GM11168 (cell line): ENCODE measurements around the gene FBXW11.

Experiments used
- in situ Hi-C: fragments of 300-500 bp; cut with MboI; formaldehyde crosslinking; loops from one replicate; pipeline ENCODE4 v1.12.0; 2022; ENCODE audit warnings: low sequenced_read_pairs; ENCODE audit not compliant: unreplicated experiment

FBXW11 gene

DNA sequence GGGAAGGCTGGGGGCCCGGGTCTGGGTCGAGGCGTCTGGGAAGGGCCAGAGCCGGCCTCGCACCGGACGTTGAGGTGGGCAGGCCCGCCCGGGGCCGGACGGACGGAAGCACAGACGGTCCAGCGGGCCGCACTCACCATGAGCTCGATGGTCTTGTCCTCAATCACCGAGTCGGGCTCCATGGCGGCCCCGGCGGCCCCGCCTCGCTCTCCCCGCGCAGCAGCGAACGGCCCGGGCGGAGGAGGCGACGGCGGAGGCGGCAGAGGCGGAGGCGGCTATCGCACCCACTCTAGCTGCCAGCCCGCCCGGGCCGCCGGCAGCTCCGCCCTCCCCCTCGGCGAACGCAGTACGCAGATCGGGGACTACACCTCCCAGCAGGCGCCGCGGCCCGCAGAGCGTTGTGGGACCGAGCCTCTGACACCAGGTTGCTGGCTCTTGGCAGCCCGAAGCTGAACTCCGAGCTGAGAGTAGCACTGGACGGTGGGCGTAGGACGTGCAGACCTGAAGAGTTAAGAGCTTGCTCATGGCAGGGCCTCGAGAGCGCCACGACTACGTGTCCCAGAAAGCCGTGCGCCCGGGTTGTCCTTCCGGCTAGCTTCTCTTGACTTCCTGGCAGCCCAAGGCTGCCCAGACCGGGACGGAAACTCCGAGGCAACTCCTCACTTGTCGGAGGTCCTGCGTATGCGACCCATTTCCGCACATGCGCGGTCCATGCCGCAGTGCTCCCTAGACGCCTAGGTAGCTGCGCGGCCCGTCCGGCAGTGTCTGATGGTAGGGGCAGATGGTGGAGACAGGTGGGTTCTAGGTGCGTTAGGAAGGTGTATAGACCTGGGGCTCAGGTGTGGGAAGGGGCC lies at the start of gene FBXW11:
Gene FBXW11 (minus strand): TSS at position 318 of the 854 bp plus-strand sequence. CDS start 136 bp downstream, at position 182.
- in situ Hi-C loops, result no loop called here

DNA sequence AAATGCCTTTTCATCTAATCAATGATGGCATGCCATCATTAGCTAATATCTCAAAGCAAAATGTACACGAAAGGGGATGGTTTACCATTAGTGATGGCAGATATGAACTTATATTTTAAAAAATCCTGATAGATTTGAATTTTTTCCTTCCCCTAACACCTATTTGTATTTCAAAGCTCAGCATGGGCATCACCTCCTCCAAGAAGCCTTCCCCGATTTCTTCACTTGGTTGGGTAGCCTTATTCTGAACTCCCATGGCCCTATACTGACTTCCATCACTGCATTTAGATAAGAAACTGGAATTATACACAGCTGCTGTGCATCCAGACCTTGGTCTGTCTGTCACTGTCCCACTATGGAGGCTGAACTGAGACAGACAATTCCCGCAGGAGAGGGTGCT lies 49.6 kb upstream of the FBXW11 start:
- in situ Hi-C loops, result no loop called here

DNA sequence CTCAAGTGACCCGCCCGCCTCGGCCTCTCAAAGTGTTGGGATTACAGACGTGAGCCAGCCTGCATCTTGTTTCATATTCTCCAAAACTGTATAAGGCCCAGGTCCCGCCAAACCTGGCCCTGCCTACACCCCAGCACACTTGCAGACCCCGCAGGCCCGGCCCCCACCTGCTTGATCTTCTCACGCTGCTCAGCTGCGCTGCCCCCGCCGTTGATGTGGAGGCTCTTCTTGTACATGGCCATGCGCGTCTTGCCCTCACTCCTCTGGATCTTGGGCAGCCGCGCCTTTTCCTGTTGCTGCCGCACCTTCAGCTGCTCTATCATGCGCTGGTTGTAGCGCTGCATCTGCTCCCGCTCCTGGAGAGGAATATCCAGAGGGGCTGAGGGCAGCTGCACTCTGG lies 49.0 kb upstream of the FBXW11 start:
- in situ Hi-C loops, result no loop called here

DNA sequence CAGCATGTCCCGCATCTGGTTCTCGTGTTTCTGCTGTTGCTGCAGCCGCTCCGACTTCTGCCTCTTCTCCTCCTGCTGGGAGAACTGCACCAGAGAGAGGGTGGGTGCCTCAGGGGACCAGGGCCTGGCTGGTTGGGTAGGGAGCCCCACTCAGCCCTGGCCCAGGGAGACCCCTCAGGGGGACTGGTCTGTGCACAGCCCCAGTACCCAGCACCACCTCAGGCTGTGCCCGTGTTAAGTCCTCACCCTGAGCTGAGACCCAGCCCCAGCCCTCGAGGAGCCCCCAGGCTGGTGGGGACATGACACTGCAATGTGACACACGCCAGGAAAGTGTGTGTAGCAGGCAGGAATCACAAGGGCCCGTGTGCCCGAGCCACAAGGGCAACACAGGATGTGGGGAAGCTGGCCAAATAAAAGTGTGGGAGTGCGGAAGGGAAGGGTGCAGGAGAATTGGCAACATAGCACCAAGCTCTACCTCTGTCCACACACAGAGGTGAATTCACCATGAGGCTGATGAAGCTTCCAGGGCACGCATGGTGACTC lies 48.2 kb upstream of the FBXW11 start:
- in situ Hi-C loops, result no loop called here

DNA sequence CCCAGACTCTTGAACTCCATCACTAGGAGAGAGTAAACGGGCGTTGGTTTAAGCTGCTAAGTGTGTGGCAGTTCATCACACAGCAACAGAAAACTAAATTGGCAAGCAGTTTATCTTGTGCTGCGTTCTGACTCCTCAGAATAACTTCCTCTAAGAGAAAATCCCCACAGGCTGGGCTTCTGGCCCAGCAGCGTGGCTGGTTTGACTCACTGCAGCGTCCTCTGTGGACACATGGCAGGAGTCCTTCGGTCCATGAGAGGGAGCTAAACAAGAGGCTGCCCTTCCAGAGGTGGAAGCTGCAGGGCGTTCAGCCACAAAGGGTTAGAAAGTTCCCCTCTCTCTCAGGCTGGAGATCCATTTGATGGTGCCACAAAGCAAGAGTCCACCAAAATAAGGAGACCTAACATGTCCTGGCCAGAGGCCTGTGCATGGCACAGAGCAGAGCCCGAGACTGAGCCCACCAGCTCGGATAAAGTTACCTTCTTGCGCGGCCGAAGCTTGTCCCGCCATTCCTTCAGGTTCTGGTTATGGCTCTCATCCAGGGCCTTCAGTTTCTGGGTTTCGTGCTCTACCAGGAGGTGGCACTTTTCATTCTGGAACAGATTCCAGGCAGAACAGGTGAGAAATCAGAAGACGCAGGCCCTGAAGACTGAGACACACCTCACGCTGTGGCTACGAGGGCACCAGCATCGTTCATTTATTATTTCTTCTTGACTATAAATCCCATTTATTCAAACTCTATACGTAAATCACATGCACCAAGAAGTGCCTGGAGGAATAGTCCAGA lies 46.2 kb upstream of the FBXW11 start:
- in situ Hi-C loops, result no loop called here

DNA sequence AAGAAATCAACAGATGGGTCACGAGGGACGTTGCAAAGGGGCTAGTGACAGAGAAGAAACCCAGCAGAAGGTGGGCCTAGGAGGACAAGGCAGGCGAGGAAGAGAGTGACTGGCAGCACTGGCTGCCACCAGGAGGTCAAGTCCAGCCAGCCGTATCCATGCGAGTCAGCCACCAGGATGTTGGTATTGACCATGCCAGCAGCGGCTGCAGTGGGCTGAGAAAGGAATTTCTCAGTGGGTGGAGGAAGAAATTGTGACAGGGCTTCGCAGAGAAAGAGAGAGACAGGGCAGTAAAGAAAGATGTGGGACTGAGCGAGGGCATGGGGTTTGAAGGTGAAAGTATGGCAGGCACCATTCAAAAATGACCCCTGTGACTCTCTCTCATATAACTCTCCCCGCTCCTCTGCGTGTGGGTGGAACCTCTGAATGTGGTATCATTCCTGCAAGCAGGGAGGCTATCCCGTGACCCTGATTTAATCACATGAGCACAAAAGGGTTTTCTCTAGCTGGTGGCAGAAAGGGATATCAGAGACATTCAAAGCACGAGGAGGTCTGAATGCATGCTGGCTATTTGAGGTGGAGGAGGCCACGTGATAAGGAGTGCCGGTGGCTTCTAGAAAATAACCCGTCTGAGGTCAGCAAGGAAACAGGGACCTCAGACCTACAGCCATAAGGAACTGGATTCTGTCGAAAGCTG lies 45.4 kb upstream of the FBXW11 start:
- in situ Hi-C loops, result no loop called here

DNA sequence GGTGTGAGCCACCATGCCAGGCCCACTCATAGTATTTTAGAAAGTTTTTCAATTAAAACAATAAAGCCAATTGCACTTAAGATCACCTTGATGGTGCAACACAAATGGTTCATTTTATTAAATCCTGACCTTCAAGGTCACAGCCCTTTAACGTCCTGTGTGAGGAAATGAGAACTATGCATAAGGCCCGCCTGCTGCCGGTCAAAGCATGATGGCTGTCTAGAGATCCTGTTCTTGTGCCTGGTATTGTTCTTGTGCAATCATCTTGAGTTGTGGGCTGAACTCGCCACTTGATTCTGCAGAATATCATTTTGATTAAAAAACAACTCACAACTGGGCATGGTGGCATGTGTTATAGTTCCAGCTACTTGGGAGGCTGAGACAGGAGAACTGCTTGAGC lies 43.6 kb upstream of the FBXW11 start:
- in situ Hi-C loops, result no loop called here

DNA sequence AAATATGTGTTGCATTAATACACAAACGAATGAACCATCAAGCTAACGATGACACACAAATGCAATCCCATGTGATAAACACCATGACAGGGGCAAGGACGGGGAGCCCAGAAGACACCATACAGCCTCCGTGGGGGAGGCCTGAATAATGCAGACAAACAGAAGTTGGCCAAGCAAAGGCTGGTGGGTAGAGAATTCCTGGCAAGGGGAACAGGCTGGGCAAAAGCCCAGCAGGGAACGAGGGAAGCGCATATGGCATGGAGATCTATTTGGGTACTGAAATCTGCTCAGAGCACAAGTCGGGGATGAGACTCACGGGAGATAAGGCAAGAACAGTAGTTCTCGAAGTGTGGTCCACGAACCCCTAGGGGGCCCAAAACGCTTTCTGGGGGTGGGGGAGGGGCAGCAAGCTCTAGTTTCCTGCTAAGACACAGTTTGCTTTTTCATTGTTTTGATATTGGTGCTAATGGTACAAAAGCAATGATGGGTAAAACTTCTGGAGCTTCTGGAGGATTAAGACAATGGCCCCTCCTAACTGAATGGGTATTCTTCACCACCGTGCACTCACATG lies 42.9 kb upstream of the FBXW11 start:
- in situ Hi-C loops, result loop anchor here (25.0 kb wide), 1 partner anchor 562 kb away; no protein-coding TSS in a partner anchor

DNA sequence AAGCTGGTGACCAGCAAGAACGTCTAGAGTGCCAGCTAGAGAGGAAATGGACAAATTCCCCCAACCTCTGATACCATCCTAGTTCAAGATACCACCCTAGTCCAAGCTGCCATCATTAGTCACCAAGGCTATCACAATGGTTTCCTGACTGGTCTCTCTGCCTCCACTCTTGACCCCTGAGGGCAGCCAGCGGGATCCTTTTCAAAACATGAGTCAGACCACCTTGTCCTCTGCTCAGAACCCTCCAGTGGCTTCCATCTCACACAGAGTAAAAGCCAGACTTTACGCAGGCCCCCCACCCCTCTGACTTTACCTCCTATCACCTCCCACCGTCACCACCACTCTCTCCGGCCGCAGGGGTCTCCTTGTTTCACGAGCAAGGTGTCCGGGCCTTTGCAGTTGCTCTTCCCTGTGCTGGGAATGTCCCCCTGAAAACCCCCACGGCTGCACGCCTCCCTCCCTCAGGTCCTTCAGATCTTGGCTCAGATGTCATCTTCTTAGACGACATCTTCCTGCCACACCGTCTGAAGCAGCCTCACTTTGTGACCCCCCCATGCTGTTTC lies 42.2 kb upstream of the FBXW11 start:
- in situ Hi-C loops, result loop anchor here (25.0 kb wide), 1 partner anchor 561 kb away; no protein-coding TSS in a partner anchor

DNA sequence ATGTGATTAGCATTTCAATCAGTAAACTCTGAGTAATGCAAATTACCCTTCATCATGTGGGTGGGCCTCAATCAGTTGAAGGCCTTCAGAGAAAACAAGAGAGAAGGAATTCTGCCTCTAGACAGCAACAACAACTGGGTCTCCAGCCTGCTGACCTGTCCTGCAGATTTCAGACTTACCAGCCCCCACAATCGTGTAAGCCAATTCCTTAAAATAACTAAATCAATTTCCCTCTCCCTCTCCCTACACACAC lies 41.7 kb upstream of the FBXW11 start:
- in situ Hi-C loops, result loop anchor here (25.0 kb wide), 1 partner anchor 561 kb away; no protein-coding TSS in a partner anchor

DNA sequence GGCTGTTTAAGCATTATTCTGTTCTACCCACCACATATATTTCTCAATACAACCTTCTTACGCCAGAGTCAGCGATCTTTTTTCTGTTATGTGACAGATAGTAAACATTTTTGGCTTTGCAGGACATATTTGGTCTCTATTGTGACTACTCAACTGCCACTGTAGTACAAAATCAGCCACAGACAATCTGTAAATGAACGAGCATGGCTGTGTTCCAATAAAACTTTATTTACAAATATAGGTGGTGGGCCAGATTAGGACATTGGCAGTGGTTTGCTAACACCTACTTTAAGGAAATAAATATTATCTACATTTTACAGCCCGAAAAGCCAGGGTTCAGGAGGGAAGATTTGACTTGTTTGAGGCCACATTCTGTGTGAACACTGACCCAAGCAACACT lies 40.2 kb upstream of the FBXW11 start:
- in situ Hi-C loops, result loop anchor here (25.0 kb wide), 1 partner anchor 559 kb away; no protein-coding TSS in a partner anchor

DNA sequence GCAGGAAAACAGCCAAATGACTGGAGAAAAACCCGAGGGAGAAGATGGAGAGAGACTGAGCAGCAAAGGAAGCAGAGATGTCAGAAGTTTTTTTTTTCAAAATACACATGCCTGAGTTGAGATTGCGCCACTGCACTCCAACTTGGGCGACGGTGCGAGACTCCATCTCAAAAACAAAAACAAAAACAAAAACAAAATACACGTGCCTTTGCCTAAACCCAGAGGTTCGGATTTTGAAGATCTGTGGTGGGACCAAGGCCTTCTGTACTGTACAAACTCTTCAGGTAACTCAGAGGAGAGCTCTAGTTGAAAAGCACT lies 38.8 kb upstream of the FBXW11 start:
- in situ Hi-C loops, result loop anchor here (25.0 kb wide), 1 partner anchor 558 kb away; no protein-coding TSS in a partner anchor

DNA sequence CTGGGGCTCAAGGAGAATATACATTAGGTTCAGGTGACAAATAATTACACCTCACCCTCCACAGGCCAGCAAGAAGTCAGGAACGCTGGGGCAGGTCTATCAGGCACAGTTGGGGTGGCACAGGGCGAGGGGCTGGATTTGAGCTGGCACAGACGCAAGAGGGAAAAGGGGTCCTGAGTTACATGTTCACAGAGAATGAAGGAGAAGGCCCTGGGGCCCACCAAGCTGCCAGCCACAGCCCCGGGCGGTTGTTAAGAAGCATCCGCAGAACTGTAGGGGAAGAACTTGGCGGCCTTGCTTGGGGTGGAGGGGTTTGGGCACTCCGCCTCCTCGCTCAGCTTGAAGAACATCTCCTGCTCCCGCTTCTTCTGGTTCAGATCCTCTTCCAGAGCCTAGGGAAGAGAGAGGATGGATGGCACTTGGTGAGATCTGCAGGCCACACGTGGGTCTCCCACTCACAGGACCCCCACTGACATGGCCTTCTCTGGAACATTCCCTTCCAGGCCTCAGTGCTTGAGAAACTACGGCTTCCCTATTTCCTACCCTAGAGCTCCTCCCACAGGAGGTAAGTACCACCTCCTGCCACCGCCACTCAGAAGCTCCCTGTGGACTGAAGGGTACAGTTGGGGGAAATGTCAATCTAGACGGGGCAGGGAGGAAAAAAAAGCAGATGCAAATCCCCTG lies 38.3 kb upstream of the FBXW11 start:
- in situ Hi-C loops, result loop anchor here (25.0 kb wide), 1 partner anchor 557 kb away; no protein-coding TSS in a partner anchor

DNA sequence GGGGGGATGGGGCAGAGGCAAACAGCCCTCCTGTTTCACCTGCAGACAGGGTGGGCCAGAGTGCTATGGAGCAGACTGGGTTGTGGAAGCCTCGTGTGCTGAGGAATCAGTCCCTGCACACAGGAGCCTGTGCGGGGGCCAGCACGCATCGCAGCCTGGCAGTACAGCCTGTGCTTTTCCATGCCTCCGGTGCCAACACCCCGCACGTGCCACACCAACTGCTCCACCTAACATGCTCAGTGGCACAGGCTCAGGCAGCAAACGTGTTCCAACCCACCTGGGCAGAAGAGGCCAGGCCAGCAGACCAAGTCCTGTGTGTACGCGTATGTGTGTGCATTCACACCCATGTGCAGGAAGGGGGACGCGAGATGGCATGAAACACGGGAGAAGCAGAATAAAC lies 37.4 kb upstream of the FBXW11 start:
- in situ Hi-C loops, result loop anchor here (25.0 kb wide), 1 partner anchor 557 kb away; no protein-coding TSS in a partner anchor

DNA sequence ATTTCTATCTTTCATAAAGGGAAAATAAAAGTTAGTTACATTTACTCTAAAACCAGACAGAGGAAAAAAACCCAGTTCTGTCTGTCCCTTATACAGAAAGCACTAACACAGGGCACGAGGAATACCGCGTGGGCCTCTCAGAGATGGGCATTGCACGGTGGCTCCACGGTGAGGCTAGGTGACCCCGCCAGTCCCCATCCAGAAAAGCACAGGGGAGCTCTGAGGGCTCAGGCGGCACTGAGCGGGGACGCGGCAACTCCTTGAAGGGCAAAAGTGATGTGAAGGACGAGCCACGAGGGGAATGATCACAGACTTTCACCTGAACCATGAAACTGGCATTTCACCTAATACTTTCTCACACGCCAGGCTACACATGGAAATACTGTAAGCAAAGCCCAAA lies 35.7 kb upstream of the FBXW11 start:
- in situ Hi-C loops, result loop anchor here (25.0 kb wide), 1 partner anchor 555 kb away; no protein-coding TSS in a partner anchor

DNA sequence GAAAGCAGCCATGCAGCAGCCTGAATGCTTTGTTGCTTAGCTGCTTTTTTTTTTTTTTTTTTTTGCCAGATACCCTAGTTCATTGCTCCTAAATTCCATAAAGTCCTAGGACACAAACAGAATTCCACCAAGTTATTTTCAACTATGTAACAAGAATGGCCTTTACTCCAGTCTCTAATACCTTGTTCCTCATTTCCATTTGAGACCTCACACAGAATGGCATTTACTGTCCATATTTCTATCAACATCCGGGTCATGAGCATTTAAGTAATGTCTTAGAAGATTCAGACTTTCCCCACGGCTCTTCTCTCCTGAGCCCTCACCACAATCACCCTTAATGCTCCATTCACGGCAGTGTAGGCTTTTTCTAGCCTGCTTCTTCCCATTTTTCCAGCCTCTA lies 31.7 kb upstream of the FBXW11 start:
- in situ Hi-C loops, result loop anchor here (10.0 to 25.0 kb wide), 3 partner anchors 123 to 551 kb away; no protein-coding TSS in a partner anchor

DNA sequence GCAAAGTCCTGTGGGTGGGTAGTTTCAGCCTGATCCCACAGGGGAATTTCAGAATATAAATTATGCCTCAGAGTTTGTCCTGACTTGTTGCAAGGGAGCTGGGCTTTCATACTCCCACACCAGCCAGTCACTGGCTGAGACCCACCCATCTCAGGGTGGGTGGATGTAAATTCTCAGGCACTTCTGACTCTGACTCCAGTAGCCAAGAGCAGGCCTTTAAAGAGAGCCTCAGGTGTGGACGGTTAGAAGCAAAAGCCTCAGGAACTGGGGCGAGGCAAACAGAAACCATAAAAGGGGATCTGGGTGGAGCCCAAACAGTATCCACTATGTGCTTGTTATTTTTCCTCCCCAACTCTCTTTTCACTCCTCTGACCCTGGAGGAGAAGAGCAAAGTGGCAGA lies 28.6 kb upstream of the FBXW11 start:
- in situ Hi-C loops, result loop anchor here (10.0 to 25.0 kb wide), 3 partner anchors 120 to 548 kb away; no protein-coding TSS in a partner anchor

DNA sequence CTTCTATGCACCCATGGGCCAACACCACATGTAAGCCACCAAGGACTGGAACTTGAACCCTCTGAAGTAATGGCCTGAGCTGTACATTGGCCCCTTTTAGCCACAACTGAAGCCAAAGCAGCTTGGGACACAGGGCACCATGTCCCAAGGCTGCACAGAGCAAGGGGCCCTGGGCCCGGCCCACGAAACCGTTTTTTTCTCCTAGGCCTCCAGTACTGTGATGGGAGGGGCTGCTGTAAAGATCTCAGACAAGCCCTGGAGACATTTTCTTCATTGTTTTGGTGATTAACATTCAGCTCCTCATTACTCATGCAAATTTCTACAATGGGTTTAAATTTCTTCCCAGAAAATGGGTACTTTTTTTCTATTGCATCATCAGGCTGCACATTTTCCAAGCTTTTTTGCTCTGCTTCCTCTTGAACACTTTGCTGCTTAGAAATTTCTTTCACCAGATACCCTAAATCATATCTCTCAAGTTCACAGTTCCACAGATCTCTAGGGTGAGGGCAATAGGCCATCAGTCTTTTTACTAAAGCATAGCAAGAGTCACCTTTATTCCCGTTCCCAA lies 25.5 kb upstream of the FBXW11 start:
- in situ Hi-C loops, result loop anchor here (10.0 to 25.0 kb wide), 3 partner anchors 117 to 545 kb away; no protein-coding TSS in a partner anchor

DNA sequence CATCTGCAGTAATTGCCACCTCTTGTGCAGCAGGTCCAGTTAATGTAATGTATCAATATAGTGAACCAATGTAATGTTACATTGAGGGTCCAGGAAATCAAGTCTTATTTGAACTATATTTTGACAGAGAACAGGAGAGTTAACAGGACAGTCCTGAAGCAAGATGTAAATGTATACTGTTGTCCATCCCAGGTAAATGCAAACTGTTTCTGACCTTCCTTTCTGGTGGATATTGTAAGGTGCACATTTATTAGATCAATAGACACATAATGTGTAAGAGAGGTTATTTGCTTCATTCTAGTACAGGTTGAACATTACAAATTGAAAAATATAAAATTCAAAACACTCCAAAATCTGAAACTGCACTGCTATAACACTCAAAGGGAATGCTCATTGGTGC lies 23.4 kb upstream of the FBXW11 start:
- in situ Hi-C loops, result loop anchor here (10.0 to 25.0 kb wide), 3 partner anchors 115 to 543 kb away; no protein-coding TSS in a partner anchor
